Measurements from ENCODE around the gene KYNU. TPM values are rescaled to one million over a fixed set of nuclear protein-coding genes. Genes with fewer than 3 reads are reported as not detected.

KYNU gene
- total and polyA plus RNA-seq, 9 of the 15 experiments (the other 6 are each of a cell fraction or from before 2014, with no cell fraction given) = 2.6 to 11.6 (median 7.2) TPM

DNA sequence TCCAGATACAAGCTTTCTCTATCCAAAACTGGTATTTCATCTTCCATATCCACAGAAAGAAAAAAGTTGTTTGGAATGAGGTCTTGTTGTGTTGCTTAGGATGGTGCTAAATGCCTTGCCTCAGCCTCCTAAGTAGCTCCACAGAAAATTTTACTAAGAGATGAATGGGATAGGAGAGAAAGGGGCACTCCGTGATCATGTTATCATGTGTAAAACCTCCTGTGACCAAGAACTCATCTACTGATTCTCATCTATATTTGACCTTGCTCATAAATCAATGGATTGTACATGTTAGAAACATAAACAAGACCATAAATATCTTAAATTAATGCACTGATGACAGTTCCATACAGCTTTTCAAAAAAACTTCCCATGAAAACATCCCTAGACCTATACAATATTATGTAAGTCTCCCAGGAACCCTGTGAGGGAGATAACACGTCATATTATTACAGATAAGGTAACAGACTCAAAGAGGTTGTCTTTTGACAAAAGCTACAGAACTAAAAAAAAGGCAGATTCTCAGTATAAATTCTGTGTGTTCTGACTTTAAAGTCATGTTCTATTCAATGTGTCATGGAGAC, 29.3 kb upstream of the KYNU start:
- H3K4me3 ChIP-seq = no peak overlapping the region
- H3K27me3 ChIP-seq (ENCODE audit: control insufficient read depth in 2 of 2, insufficient read depth in 2 of 2, low read length in 2 of 2) = no peaks in the 10 kb centered on the region
- CTCF ChIA-PET (ENCODE audit: low intra/inter-chr PET ratio) = no interaction called here
- no peaks in the 10 kb centered on the region for H3K9me3 ChIP-seq (replicated peaks; ENCODE audit: control insufficient read depth, insufficient read depth, low read depth, low read length)
- H3K9me1 ChIP-seq (ENCODE audit: control insufficient read depth, insufficient read depth, low read length) = no peaks in the 10 kb centered on the region
- no peaks in the 10 kb centered on the region for H3K36me3 ChIP-seq (ENCODE audit: control insufficient read depth, insufficient read depth, low read length)
- no TSS peak for BruUV-seq (replicated peaks)
- no peak overlapping the region for H3K27ac ChIP-seq (ENCODE audit: extremely low read depth, low read depth, low read length)
- no peaks in the 10 kb centered on the region for H3K4me1 ChIP-seq (replicated peaks in 1 of 2; ENCODE audit: control insufficient read depth in 2 of 2, insufficient read depth in 2 of 2, low read length in 2 of 2)
- ATAC-seq (no peak), FAIRE-seq (no peak), DNase-seq (ENCODE audit: extremely low read depth in 1 of 4, low spot score in 3 of 4) (no peak)
- no peaks in the 10 kb centered on the region for H4K20me1 ChIP-seq (replicated peaks; ENCODE audit: control insufficient read depth, insufficient read depth, low read length)
- POLR2A ChIA-PET = no interaction called here
- no peak for TF ChIP-seq ZNF695 (CRISPR knock-in tag; IDR thresholded peaks at IDR 0.05)
- TF ChIP-seq ZBTB12 (CRISPR knock-in tag; IDR thresholded peaks at IDR 0.05) = 0 out of 2 replicates have a peak, but pooled peaks have one; percentile 25
- H2AFZ ChIP-seq (ENCODE audit: low read depth, low read length) = no peak overlapping the region
- whole genome bisulfite sequencing (ENCODE audit: insufficient coverage, low coverage, missing lambda C conversion rate) = 0% methylated on average over 2 of the region's 2 CpGs
- no peak overlapping the region for H3K4me2 ChIP-seq (ENCODE audit: insufficient read depth, low read length)
- H3K79me2 ChIP-seq (ENCODE audit: control insufficient read depth, insufficient read depth, low read length) = no peaks in the 10 kb centered on the region
- intact Hi-C loops (cut with micrococcal nuclease) (no loop called here), in situ Hi-C loops (cut with MboI) (no loop called here)
- H3K9ac ChIP-seq (ENCODE audit: insufficient read depth in 1 of 2, low read depth in 2 of 2, low read length in 2 of 2) = no peak overlapping the region

GRCh38 chr2:142849820-142850219, 27.6 kb upstream of the KYNU start:
- Histone ChIP-seq H3K4me2 (ENCODE audit: insufficient read depth, low read length) (no peak overlapping the region), H3K27ac (ENCODE audit: extremely low read depth, low read depth, low read length) (no peak overlapping the region), H3K27me3 (ENCODE audit: control insufficient read depth in 2 of 2, insufficient read depth in 2 of 2, low read length in 2 of 2) (no peaks in the 10 kb centered on the region), H3K79me2 (ENCODE audit: control insufficient read depth, insufficient read depth, low read length) (no peaks in the 10 kb centered on the region), H3K9ac (ENCODE audit: insufficient read depth in 1 of 2, low read depth in 2 of 2, low read length in 2 of 2) (no peak overlapping the region), H2AFZ (ENCODE audit: low read depth, low read length) (no peak overlapping the region), H3K36me3 (ENCODE audit: control insufficient read depth, insufficient read depth, low read length) (no peaks in the 10 kb centered on the region), H3K9me3 (replicated peaks; ENCODE audit: control insufficient read depth, insufficient read depth, low read depth, low read length) (no peaks in the 10 kb centered on the region), H3K9me1 (ENCODE audit: control insufficient read depth, insufficient read depth, low read length) (no peaks in the 10 kb centered on the region), H3K4me1 (replicated peaks in 1 of 2; ENCODE audit: control insufficient read depth in 2 of 2, insufficient read depth in 2 of 2, low read length in 2 of 2) (no peaks in the 10 kb centered on the region), H3K4me3 (no peak overlapping the region), H4K20me1 (replicated peaks; ENCODE audit: control insufficient read depth, insufficient read depth, low read length) (no peaks in the 10 kb centered on the region)
- no peak for DNase-seq (ENCODE audit: extremely low read depth in 1 of 4, low spot score in 3 of 4)
- WGBS (ENCODE audit: insufficient coverage, low coverage, missing lambda C conversion rate) = 0% methylated on average over 3 of the region's 3 CpGs
- CTCF ChIA-PET (ENCODE audit: low intra/inter-chr PET ratio) = no interaction called here
- TF ChIP-seq RAD51 (IDR thresholded peaks at IDR 0.05; ENCODE audit: borderline replicate concordance, low read depth) = no peak
- no peak for TF ChIP-seq ZNF830 (CRISPR knock-in tag; IDR thresholded peaks at IDR 0.05)
- TF ChIP-seq, protein P1, sequence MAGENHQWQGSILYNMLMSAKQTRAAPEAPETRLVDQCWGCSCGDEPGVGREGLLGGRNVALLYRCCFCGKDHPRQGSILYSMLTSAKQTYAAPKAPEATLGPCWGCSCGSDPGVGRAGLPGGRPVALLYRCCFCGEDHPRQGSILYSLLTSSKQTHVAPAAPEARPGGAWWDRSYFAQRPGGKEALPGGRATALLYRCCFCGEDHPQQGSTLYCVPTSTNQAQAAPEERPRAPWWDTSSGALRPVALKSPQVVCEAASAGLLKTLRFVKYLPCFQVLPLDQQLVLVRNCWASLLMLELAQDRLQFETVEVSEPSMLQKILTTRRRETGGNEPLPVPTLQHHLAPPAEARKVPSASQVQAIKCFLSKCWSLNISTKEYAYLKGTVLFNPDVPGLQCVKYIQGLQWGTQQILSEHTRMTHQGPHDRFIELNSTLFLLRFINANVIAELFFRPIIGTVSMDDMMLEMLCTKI (IDR thresholded peaks at IDR 0.05; ENCODE audit: partially characterized antibody) = no peak
- no peak for TF ChIP-seq ZNF282 (CRISPR knock-in tag; IDR thresholded peaks at IDR 0.05)
- TF ChIP-seq ZBTB34 (CRISPR knock-in tag; IDR thresholded peaks at IDR 0.05) = no peak
- no peak for TF ChIP-seq HDAC1 (IDR thresholded peaks at IDR 0.05)
- no peak for TF ChIP-seq SRF (CRISPR knock-in tag; IDR thresholded peaks at IDR 0.05)
- in situ Hi-C loops (cut with MboI) = no loop called here
- ATAC-seq = no peak
- BruUV-seq (replicated peaks) = no TSS peak
- no peak for FAIRE-seq
- intact Hi-C loops (cut with micrococcal nuclease) = no loop called here
- POLR2A ChIA-PET = no interaction called here

Measured in K562 (cell line).